Measurements from ENCODE around the gene CISH.

DNA sequence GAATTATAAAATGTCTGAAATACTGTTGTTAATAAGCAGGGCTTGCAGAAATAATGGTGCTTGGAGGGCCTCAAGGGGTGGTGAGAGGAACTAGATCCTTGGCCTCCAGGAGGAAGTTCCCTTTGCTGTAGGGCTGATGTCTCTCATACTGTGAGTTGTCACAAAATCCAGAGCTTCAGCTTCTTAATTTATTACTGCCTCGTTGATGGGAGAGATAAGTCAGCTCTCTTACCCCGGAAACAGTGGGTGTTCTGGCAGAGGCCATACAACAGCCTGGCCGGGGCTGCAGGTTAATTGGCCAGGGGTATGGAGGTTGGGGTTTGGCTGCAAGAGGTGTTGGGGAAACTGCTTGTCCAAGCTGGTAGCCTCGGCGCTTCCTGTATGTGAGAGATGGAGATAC, 20.9 kb upstream of the CISH start:
- TF ChIP-seq, protein P1, sequence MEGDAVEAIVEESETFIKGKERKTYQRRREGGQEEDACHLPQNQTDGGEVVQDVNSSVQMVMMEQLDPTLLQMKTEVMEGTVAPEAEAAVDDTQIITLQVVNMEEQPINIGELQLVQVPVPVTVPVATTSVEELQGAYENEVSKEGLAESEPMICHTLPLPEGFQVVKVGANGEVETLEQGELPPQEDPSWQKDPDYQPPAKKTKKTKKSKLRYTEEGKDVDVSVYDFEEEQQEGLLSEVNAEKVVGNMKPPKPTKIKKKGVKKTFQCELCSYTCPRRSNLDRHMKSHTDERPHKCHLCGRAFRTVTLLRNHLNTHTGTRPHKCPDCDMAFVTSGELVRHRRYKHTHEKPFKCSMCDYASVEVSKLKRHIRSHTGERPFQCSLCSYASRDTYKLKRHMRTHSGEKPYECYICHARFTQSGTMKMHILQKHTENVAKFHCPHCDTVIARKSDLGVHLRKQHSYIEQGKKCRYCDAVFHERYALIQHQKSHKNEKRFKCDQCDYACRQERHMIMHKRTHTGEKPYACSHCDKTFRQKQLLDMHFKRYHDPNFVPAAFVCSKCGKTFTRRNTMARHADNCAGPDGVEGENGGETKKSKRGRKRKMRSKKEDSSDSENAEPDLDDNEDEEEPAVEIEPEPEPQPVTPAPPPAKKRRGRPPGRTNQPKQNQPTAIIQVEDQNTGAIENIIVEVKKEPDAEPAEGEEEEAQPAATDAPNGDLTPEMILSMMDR (IDR thresholded peaks at IDR 0.05) = no peak
- no peak for TF ChIP-seq EZH2 (IDR thresholded peaks at IDR 0.05)
- no peak for TF ChIP-seq EZH2phosphoT487 (IDR thresholded peaks at IDR 0.05)
